Right lobe of liver (tissue), 6 donors: ENCODE measurements around the gene UHRF2. TPM values are rescaled to one million over a fixed set of nuclear protein-coding genes. Genes with fewer than 3 reads are reported as not detected.

Source experiments
- ATAC-seq, 4 donors: fragments of 200-7000 bp; cut with Tn5 transposase; one replicate each; pipeline ENCODE4 v1.9.1; 2020; ENCODE audit warnings: mild to moderate bottlenecking in 4 of 4, moderate library complexity in 4 of 4
- DNase-seq, 3 donors: peaks; one replicate each; pipeline ENCODE4 v3.0.0-alpha.2; 2020
- H3K27ac ChIP-seq, 3 donors: fragments of 200-600 bp; one replicate each; pipeline ENCODE4 v1.8.0; 2022
- H3K27me3 ChIP-seq, 2 donors: fragments of 200-600 bp; one replicate each; pipeline ENCODE4 v1.8.0; 2022
- H3K36me3 ChIP-seq, 4 donors: fragments of 200-600 bp; sonication (generic) in 1 of 4; one replicate each; pipeline versions ENCODE4 v1.5.1 to v1.8.0; 2017 to 2022; ENCODE audit warnings: control low read depth in 1 of 4
- H3K4me1 ChIP-seq, 4 donors: fragments of 200-600 bp; sonication (generic) in 1 of 4; one replicate each; pipeline versions ENCODE4 v1.5.1 to v1.8.0; 2017 to 2022; ENCODE audit warnings: control low read depth in 1 of 4
- H3K4me3 ChIP-seq, 3 donors: fragments of 200-600 bp; one replicate each; pipeline ENCODE4 v1.8.0; 2022
- H3K9me3 ChIP-seq, 4 donors: fragments of 200-600 bp; sonication (generic) in 1 of 4; one replicate each; pipeline versions ENCODE4 v1.5.1 to v1.8.0; 2017 to 2022; ENCODE audit warnings: control low read depth in 1 of 4
- POLR2A ChIP-seq: fragments of 450-650 bp; IDR thresholded peaks from one replicate; pipeline ENCODE4 v1.6.1; 2017; ENCODE audit warnings: antibody characterized with exemption, mild to moderate bottlenecking
- WGBS: methylation state at CpG from one replicate; pipeline ENCODE4 v1.1.6; 2018; ENCODE audit warnings: low coverage, low lambda C conversion rate; ENCODE audit not compliant: insufficient coverage; ENCODE audit errors: missing lambda C conversion rate; 5-methylcytosine and 5-hydroxymethylcytosine counted together
- intact Hi-C, 2 donors: fragments of 100-400 bp; cut with DNase I; formaldehyde crosslinking; loops; one replicate each; pipeline versions ENCODE4 v1.11.2 to v1.14.1; 2022
- total RNA-seq, 6 experiments: library from RNA; depleted of rRNA in 2 of 6; stranded (reverse); fragments of >200 nt in 2 of 6; fragmentation: NEBNext Ultra II Directional in 3 of 6; extraction: Animal tissue kit (Norgen Biotek cat#: 25700) in 3 of 6; gene quantifications; one replicate each; pipeline versions ENCODE4 v1.1.0 to v1.2.4, GENCODE V29; 2016 to 2023
- TF ChIP-seq, protein P1 (sequence below), 4 donors: fragments of 200-600 bp in 3 of 4; fragments of 450-650 bp in 1 of 4; IDR thresholded peaks; one replicate each; pipeline versions ENCODE4 v1.5.1 to v1.8.0; 2016 to 2022; ENCODE audit warnings: antibody characterized with exemption in 4 of 4, mild to moderate bottlenecking in 2 of 4
- donor health status: DM: no; HTN: yes; CAD: no.
- donor health status: DM: no; HTN: no; CAD: no.
- donor health status: DM: no; HTN: no; CAD: no.
- donor health status: DM: no; HTN: yes; CAD: no.
- donor health status: DM: no; HTN: yes; CAD: no.

UHRF2 gene
- total RNA-seq, 6 experiments from 2014 or later, result 12.6 to 18.8 (median 17.1) TPM

DNA sequence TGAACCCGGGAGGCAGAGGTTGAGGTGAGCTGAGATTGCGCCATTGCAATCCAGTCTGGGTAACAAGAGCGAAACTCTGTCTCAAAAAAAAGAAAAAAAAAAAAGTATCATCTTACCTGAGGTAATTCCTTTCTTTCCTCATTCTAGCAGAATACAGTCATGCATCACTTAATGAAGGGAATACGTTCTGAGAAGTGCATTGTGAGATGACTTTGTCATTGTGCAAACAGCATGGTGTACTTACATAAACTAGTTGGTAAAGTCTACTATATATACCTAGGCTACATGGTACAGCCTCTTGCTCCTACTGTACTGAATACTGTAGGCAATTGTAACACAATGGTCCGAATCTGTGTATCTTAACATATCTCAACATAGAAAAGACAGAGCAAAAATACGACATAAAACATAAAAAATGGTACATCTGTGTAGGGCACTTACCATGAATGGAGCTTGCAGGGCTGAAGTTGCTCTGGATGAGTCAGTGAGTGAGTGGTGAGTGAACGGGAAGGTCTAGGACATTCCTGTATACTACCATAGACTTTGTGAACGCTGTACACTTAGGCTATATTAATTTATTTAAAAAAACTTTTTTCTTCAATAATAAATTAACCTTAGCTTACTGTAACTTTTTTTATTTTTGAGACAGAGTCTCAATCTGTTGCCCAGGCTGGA lies 132.2 kb downstream of the UHRF2 start:
- intact Hi-C loops, result loop anchor here in 1 of 2 donors (10.0 kb wide), 1 partner anchor 190 kb away; no protein-coding TSS in a partner anchor
- Histone ChIP-seq H3K4me3 (no peak overlapping the region), H3K27me3 (no peaks in the 10 kb centered on the region), H3K36me3 (peaks cover 0 to 50% (median 9%) of the 10 kb centered on the region in 4 donors), H3K9me3 (no peaks in the 10 kb centered on the region), H3K27ac (no peak overlapping the region), H3K4me1 (no peaks in the 10 kb centered on the region)
- 95% methylated on average over 6 of the region's 8 CpGs for WGBS
- TF ChIP-seq, protein P1, sequence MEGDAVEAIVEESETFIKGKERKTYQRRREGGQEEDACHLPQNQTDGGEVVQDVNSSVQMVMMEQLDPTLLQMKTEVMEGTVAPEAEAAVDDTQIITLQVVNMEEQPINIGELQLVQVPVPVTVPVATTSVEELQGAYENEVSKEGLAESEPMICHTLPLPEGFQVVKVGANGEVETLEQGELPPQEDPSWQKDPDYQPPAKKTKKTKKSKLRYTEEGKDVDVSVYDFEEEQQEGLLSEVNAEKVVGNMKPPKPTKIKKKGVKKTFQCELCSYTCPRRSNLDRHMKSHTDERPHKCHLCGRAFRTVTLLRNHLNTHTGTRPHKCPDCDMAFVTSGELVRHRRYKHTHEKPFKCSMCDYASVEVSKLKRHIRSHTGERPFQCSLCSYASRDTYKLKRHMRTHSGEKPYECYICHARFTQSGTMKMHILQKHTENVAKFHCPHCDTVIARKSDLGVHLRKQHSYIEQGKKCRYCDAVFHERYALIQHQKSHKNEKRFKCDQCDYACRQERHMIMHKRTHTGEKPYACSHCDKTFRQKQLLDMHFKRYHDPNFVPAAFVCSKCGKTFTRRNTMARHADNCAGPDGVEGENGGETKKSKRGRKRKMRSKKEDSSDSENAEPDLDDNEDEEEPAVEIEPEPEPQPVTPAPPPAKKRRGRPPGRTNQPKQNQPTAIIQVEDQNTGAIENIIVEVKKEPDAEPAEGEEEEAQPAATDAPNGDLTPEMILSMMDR (IDR thresholded peaks at IDR 0.05), result no peak
- TF ChIP-seq POLR2A, result no peak
- DNase-seq (no peak), ATAC-seq (no peak)

DNA sequence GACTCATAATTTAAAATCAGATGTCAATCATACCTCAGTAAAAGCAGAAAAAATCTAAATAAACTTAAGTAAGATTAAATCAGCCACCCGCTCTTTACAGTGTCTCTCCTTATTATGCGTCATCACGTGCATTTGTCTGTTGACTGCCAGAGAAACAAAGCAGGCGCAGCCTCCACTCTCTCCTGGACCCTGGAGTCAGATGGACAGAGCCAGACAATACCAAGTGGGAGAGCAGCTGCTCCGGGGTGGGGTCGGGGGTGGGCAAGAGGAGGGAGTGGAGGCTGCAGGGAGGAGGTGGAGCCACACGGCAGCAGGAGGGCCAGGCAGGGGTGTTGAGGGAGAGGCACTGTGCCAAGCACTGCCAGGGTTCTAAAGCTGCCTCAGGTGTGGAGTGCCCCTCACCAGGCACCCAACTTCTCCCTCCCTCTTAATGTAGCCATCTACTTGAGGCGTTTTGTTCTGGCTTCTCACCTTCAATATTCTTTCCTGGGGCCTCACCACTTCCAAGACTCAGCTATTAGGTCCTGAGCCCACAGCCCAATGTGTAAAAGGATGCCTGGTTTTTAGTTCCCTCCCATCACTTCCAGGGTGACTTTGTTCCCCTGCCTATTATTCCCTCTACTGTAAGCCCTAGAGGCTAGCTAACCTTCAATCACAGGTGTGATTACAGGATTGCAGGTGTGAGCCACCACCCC lies 136.3 kb downstream of the UHRF2 start:
- Histone ChIP-seq H3K4me1 (no peaks in the 10 kb centered on the region), H3K27ac (no peak overlapping the region), H3K27me3 (no peaks in the 10 kb centered on the region), H3K4me3 (no peak overlapping the region), H3K36me3 (peaks cover 0 to 56% (median 7%) of the 10 kb centered on the region in 4 donors), H3K9me3 (no peaks in the 10 kb centered on the region)
- 89% methylated on average over 5 of the region's 8 CpGs for WGBS
- ATAC-seq (peak in 2 of 4 donors; percentile 14 to 21), DNase-seq (no peak)
- intact Hi-C loops, result loop anchor here in 1 of 2 donors (10.0 kb wide), 1 partner anchor 194 kb away; no protein-coding TSS in a partner anchor
- TF ChIP-seq POLR2A, result no peak
- TF ChIP-seq, protein P1 (IDR thresholded peaks at IDR 0.05), result no peak

DNA sequence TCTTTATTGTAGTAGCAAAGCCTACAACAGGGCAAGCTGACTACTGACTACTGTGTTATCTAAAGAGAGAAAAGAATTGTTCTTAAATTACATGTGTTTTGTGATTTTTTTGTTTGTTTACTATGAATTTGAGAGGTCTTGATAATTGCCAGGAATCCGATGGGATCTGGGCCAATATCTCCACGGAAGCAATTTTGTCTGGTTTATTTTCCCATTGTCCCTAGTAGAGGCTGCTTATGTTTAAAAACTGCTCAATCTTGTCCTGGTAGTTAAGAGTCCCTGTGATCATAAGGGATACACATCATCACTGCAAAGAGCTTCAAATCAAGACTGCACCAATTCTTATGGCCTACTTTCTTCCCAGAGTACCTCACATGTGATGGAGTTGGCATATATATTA lies 138.1 kb downstream of the UHRF2 start:
- Histone ChIP-seq H3K36me3 (peaks cover 0 to 61% (median 7%) of the 10 kb centered on the region in 4 donors), H3K4me1 (no peaks in the 10 kb centered on the region), H3K9me3 (no peaks in the 10 kb centered on the region), H3K4me3 (no peak overlapping the region), H3K27me3 (no peaks in the 10 kb centered on the region), H3K27ac (no peak overlapping the region)
- ATAC-seq (no peak), DNase-seq (no peak)
- TF ChIP-seq, protein P1 (IDR thresholded peaks at IDR 0.05), result no peak
- no peak for TF ChIP-seq POLR2A
- intact Hi-C loops, result no loop called here
- 75% methylated on average over 2 of the region's 2 CpGs for WGBS

DNA sequence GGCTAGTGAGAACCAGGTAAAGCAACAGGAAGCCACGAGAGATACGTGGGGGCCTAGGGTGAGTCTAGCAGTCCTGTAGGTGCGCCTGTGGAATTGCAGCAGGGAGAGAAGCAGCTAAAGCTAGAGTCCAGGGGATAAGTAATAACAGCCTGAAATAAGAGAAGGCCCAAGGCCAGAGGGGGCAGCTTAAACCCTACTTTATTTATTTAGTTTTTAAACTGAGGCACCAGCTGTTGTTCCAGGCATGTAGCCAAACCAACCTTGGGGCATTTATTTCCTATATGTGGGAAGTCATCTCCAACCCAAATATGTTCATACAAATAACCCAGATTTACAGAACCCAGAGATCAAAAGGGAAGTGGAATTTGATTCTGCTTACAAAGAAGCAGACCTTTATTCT lies 139.0 kb downstream of the UHRF2 start:
- DNase-seq (no peak), ATAC-seq (no peak)
- intact Hi-C loops, result no loop called here
- Histone ChIP-seq H3K27ac (no peak overlapping the region), H3K27me3 (no peaks in the 10 kb centered on the region), H3K4me3 (no peak overlapping the region), H3K4me1 (no peaks in the 10 kb centered on the region), H3K9me3 (no peaks in the 10 kb centered on the region), H3K36me3 (peaks cover 0 to 55% (median 7%) of the 10 kb centered on the region in 4 donors)
- no CpG with 5 or more reads among the region's 3 CpGs for WGBS
- TF ChIP-seq POLR2A, result no peak
- TF ChIP-seq, protein P1 (IDR thresholded peaks at IDR 0.05), result no peak
